Kidney epithelial cell (primary cell): Measurements from ENCODE around the gene FCRLB. TPM values are rescaled to one million over a fixed set of nuclear protein-coding genes. Genes with fewer than 3 reads are reported as not detected.
A peak's percentile ranks its signal among the peaks of the same experiment; 100 is the strongest.
"Not testable (repeated sequence)": the region's sequence is repeated elsewhere in the genome, so short reads cannot be mapped to it uniquely, and the experiment has no call there.

Experiments
- DNase-seq: peaks from one replicate; pipeline ENCODE4 v3.0.0-alpha.2; 2010; ENCODE audit warnings: low read depth
- H3K27me3 ChIP-seq: 2 replicates; pipeline ENCODE4 v1.6.0; 2011; ENCODE audit warnings: low read length; ENCODE audit not compliant: control insufficient read depth, insufficient read depth
- H3K36me3 ChIP-seq: 2 replicates; pipeline ENCODE4 v1.5.1; 2011; ENCODE audit warnings: low read length; ENCODE audit not compliant: control insufficient read depth, insufficient read depth
- H3K4me3 ChIP-seq: 2 replicates; pipeline ENCODE4 v1.5.1; 2011; ENCODE audit warnings: low read depth, mild to moderate bottlenecking, control low read depth, low read length
- total RNA-seq: library from RNA; depleted of rRNA; stranded (reverse); fragments of >200 nt; gene quantifications from 2 replicates; pipeline ENCODE4 v1.2.3, GENCODE V29; 2015
- TF ChIP-seq, protein P1 (sequence below): IDR thresholded peaks from 2 replicates; pipeline ENCODE4 v1.5.1; 2011; ENCODE audit warnings: mild to moderate bottlenecking, moderate library complexity, low read length, control low read depth, inconsistent platforms; ENCODE audit not compliant: insufficient read depth, poor library complexity, severe bottlenecking

The FCRLB gene
- total RNA-seq, 1 donor from 2014 or later: 1.1 TPM

DNA sequence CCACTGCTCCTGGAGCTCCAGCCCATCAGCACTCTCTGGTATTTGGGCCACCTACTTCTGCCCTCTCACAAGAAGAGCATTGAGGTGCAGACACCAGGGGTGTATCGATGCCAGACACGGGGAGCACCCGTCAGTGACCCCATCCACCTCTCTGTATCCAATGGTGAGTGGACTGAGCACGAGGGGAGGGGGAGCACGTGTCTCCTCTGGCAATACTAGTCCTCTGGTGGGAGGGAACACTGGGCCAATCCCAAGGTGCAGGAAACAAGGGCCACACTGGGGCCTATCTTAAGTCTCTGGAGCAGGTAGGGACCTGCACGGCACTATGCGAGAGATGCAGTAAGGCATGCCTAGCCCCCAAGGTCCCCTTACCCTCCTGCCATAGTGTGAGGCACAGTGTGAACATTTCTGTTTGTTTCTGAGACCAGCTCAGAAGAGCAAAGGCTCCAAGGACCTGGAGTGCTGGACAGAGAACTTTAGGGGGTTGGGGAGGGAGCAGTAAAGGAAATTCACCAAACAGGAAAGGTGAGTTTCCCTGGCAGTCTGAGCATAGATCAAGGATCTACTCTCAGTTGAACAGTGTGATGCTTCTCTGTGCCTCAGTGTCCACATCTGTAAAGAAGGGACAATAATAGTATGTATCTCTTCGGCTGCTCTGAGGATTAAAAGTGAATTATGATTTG lies 2.3 kb downstream of the FCRLB start:
- DNase-seq: no peak

GRCh38 chr1:161725258-161725907 lies 4.0 kb downstream of the FCRLB start:
- H3K36me3 ChIP-seq, DNase-seq, H3K27me3 ChIP-seq: not testable (repeated sequence)
- peak overlapping the region; percentile 83 for H3K4me3 ChIP-seq

More for the DNA sequence above, 2.3 kb downstream of the FCRLB start:
- Histone ChIP-seq H3K36me3 (no peaks in the 10 kb centered on the region), H3K27me3 (no peaks in the 10 kb centered on the region), H3K4me3 (no peak overlapping the region)
- TF ChIP-seq, protein P1, sequence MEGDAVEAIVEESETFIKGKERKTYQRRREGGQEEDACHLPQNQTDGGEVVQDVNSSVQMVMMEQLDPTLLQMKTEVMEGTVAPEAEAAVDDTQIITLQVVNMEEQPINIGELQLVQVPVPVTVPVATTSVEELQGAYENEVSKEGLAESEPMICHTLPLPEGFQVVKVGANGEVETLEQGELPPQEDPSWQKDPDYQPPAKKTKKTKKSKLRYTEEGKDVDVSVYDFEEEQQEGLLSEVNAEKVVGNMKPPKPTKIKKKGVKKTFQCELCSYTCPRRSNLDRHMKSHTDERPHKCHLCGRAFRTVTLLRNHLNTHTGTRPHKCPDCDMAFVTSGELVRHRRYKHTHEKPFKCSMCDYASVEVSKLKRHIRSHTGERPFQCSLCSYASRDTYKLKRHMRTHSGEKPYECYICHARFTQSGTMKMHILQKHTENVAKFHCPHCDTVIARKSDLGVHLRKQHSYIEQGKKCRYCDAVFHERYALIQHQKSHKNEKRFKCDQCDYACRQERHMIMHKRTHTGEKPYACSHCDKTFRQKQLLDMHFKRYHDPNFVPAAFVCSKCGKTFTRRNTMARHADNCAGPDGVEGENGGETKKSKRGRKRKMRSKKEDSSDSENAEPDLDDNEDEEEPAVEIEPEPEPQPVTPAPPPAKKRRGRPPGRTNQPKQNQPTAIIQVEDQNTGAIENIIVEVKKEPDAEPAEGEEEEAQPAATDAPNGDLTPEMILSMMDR: no peak

- no peak for DNase-seq
- peak overlapping the region; percentile 83 for H3K4me3 ChIP-seq
Observed at GRCh38 chr1:161725908-161726472, 4.6 kb downstream of the FCRLB start.

GRCh38 chr1:161726473-161727255 lies 5.3 kb downstream of the FCRLB start:
- Histone ChIP-seq H3K36me3 (no peaks in the 10 kb centered on the region), H3K27me3 (no peaks in the 10 kb centered on the region), H3K4me3 (peak overlapping the region; percentile 83)
- DNase-seq: no peak
- TF ChIP-seq, protein P1: no peak

More at GRCh38 chr1:161725908-161726472, 4.6 kb downstream of the FCRLB start:
- TF ChIP-seq, protein P1: peak; percentile 35
- H3K27me3 ChIP-seq: no peaks in the 10 kb centered on the region
- no peaks in the 10 kb centered on the region for H3K36me3 ChIP-seq

DNA sequence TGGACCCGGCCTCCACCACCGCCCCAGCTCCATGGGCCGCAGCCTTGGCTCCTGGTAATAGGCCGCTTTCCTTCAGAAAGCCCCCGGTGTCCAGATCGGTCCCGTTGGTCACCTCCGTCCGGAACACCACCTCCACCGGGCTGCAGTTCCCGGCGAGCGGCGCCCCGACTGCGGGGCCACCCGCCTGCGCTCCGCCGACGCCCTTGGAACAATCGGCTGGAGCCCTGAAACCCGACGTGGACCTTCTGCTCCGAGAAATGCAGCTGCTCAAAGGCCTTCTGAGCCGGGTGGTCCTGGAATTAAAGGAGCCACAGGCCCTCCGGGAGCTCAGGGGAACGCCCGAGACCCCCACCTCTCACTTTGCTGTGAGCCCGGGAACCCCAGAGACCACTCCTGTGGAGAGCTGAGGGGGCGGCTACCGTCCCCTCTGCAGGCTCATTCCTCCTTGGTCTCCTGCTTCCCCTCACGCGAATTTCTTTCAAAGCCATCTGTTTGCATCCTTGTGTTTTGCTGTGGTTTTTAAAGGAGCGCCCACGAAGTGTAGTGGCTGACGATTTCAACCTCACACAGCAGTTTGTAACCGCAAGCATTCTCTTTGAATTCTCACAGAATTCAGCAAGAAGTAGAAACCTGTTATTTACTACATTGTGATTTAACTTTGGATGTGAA lies 6.0 kb downstream of the FCRLB start:
- peak overlapping the region; percentile 83 for H3K4me3 ChIP-seq
- TF ChIP-seq, protein P1: no peak
- DNase-seq: no peak
- no peaks in the 10 kb centered on the region for H3K27me3 ChIP-seq
- H3K36me3 ChIP-seq: no peaks in the 10 kb centered on the region
